B cell (primary cell): ENCODE data around the gene MRTO4.

Experiments used
- EZH2 ChIP-seq: IDR thresholded peaks from 2 replicates; pipeline ENCODE4 v1.6.1; 2012; ENCODE audit warnings: borderline replicate concordance, low read depth, mild to moderate bottlenecking, moderate library complexity, low read length; ENCODE audit not compliant: insufficient read depth, poor library complexity, severe bottlenecking
- TF ChIP-seq, protein P1 (sequence below): fragments of 200-600 bp; IDR thresholded peaks from one replicate; pipeline ENCODE4 v1.8.0; 2022; ENCODE audit warnings: antibody characterized with exemption, mild to moderate bottlenecking

DNA sequence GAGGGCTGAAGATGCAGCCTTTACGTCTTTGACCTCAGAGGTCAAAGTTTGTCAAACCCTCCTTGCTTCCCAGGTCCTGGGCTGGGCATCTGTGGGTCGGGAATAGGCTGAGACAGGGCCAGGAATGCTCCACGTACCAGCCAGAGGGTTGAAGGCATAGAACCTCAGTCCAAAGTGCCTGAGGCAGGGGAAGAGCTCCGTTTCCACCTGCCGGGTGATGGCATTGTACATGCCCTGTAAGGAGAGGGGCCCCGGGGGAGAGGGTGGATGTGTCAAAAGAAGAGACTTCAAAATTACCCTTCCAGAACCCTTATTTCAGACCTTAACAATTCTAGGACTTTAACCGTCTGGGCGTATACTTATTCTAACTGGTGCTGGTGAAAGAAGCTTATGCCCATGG lies 33.3 kb downstream of the MRTO4 start:
- TF ChIP-seq, protein P1, sequence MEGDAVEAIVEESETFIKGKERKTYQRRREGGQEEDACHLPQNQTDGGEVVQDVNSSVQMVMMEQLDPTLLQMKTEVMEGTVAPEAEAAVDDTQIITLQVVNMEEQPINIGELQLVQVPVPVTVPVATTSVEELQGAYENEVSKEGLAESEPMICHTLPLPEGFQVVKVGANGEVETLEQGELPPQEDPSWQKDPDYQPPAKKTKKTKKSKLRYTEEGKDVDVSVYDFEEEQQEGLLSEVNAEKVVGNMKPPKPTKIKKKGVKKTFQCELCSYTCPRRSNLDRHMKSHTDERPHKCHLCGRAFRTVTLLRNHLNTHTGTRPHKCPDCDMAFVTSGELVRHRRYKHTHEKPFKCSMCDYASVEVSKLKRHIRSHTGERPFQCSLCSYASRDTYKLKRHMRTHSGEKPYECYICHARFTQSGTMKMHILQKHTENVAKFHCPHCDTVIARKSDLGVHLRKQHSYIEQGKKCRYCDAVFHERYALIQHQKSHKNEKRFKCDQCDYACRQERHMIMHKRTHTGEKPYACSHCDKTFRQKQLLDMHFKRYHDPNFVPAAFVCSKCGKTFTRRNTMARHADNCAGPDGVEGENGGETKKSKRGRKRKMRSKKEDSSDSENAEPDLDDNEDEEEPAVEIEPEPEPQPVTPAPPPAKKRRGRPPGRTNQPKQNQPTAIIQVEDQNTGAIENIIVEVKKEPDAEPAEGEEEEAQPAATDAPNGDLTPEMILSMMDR = no peak
- TF ChIP-seq EZH2 = no peak
